UCSD-AML1 (cell line): ENCODE data around the gene SLC26A11.
A peak's percentile ranks its signal among the peaks of the same experiment; 100 is the strongest.
"Not testable (repeated sequence)": the region's sequence is repeated elsewhere in the genome, so short reads cannot be mapped to it uniquely, and the experiment has no call there.

ENCODE experiments used
- DNase-seq: peaks from one replicate; lab custom pipeline; 2025; ENCODE audit not compliant: unreplicated experiment; lab: John Stamatoyannopoulos, UW

The SLC26A11 gene

GRCh38 chr17:80237386-80237785 lies 17.2 kb downstream of the SLC26A11 start:
- DNase-seq, result no peak

- DNase-seq, result no peak
Observed at GRCh38 chr17:80242505-80242904, 22.3 kb downstream of the SLC26A11 start.

GRCh38 chr17:80243526-80244433 lies 23.6 kb downstream of the SLC26A11 start:
- no peak for DNase-seq

GRCh38 chr17:80244448-80244847 lies 24.2 kb downstream of the SLC26A11 start:
- DNase-seq, result not testable (repeated sequence)

GRCh38 chr17:80244871-80245509 lies 24.8 kb downstream of the SLC26A11 start:
- DNase-seq, result no peak

GRCh38 chr17:80245566-80246265 lies 25.5 kb downstream of the SLC26A11 start:
- no peak for DNase-seq

- no peak for DNase-seq
Observed at GRCh38 chr17:80246266-80246681, 26.0 kb downstream of the SLC26A11 start.

GRCh38 chr17:80246726-80247125 lies 26.5 kb downstream of the SLC26A11 start:
- no peak for DNase-seq

GRCh38 chr17:80247561-80247960 lies 27.3 kb downstream of the SLC26A11 start:
- DNase-seq, result no peak

- DNase-seq, result no peak
Observed at GRCh38 chr17:80248001-80248893, 28.0 kb downstream of the SLC26A11 start.

- DNase-seq, result no peak
Observed at GRCh38 chr17:80248894-80249710, 28.9 kb downstream of the SLC26A11 start.

GRCh38 chr17:80251966-80252365 lies 31.7 kb downstream of the SLC26A11 start:
- DNase-seq, result no peak

- peak; percentile 74 for DNase-seq
Observed at GRCh38 chr17:80252871-80253270, 32.6 kb downstream of the SLC26A11 start.

- DNase-seq, result no peak
Observed at GRCh38 chr17:80253631-80254395, 33.6 kb downstream of the SLC26A11 start.

- DNase-seq, result peak; percentile 54
Observed at GRCh38 chr17:80254396-80255251, 34.4 kb downstream of the SLC26A11 start.

GRCh38 chr17:80256034-80256350 lies 35.8 kb downstream of the SLC26A11 start:
- DNase-seq, result no peak

GRCh38 chr17:80257716-80258213 lies 37.5 kb downstream of the SLC26A11 start:
- no peak for DNase-seq

- not testable (repeated sequence) for DNase-seq
Observed at GRCh38 chr17:80258296-80258695, 38.1 kb downstream of the SLC26A11 start.
